Spleen (tissue), 7 donors: ENCODE results near the gene SLC22A7.

Experiments used
- POLR2A ChIP-seq, 3 donors: fragments of 450-650 bp; IDR thresholded peaks; one replicate each; pipeline ENCODE4 v1.5.1; 2017; ENCODE audit warnings: antibody characterized with exemption in 3 of 3, mild to moderate bottlenecking in 1 of 3
- TF ChIP-seq, protein P1 (sequence below), 11 experiments: fragments of 200-600 bp in 7 of 11; fragments of 450-650 bp in 4 of 11; sonication (generic) in 4 of 11; IDR thresholded peaks in 8 of 11; conservative IDR thresholded peaks in 3 of 11; 1 replicate in 7 of 11; 2 replicates in 4 of 11; pipeline versions ENCODE4 v1.4.0 to v1.8.0; 2016 to 2021; ENCODE audit warnings: antibody characterized with exemption in 11 of 11, inconsistent platforms in 4 of 11, mild to moderate bottlenecking in 1 of 11
- donor health status: DM: no; HTN: no; CAD: no; lungs with moderate emphysema.
- donor health status: DM: no; HTN: no; CAD: no.
- donor health status: DM: no; HTN: no; CAD: no.

DNA sequence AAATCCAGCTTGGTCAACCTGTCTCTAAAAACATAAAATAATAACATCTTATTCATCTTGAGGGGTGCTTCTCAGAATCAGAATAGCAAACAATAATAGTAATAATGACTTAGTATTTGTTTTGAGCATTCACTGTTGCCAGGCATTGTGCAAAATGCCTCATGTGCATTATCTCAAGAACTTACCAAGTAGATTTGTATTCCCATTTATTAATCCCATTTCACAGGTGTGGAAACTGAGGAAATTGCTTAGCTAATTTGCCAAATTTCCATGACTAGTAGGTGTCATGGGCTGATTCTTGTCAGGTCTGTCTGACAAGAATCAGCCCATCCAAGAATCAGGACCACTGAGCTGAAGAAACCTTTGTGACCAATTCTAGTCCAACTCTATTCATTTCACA lies 49.3 kb upstream of the SLC22A7 start:
- TF ChIP-seq, protein P1, sequence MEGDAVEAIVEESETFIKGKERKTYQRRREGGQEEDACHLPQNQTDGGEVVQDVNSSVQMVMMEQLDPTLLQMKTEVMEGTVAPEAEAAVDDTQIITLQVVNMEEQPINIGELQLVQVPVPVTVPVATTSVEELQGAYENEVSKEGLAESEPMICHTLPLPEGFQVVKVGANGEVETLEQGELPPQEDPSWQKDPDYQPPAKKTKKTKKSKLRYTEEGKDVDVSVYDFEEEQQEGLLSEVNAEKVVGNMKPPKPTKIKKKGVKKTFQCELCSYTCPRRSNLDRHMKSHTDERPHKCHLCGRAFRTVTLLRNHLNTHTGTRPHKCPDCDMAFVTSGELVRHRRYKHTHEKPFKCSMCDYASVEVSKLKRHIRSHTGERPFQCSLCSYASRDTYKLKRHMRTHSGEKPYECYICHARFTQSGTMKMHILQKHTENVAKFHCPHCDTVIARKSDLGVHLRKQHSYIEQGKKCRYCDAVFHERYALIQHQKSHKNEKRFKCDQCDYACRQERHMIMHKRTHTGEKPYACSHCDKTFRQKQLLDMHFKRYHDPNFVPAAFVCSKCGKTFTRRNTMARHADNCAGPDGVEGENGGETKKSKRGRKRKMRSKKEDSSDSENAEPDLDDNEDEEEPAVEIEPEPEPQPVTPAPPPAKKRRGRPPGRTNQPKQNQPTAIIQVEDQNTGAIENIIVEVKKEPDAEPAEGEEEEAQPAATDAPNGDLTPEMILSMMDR (IDR thresholded peaks at IDR 0.05 in 8 of 11, conservative IDR thresholded peaks at IDR 0.05 in 3 of 11): no peak
- no peak for TF ChIP-seq POLR2A (IDR thresholded peaks at IDR 0.05)
